Measurements from ENCODE around the gene PSMB3. TPM values are rescaled to one million over a fixed set of nuclear protein-coding genes. Genes with fewer than 3 reads are reported as not detected.

PSMB3 gene
- total and polyA plus RNA-seq, 9 of the 15 experiments (the other 6 are each of a cell fraction or from before 2014, with no cell fraction given) = 460 to 2,775 (median 574) TPM

DNA sequence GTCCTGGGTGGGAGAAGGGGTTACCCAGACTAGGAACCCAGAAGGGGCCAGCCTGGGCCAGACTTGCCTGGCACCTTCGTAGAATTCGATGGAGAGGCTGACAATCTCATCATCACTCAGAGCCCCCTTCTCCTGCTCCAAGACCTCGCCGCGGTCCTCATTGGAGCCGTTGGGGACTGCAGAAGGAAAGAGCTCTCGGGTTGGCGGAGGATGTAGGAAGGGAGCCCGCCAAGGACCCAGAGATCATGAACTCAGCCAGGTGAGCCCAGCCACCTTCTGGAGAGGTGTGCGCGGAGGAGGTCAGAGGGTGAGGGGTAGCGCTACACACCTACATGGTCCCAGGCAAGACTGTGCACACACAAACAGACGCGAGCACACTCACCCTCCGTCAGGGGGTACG lies 13.9 kb upstream of the PSMB3 start:
- Histone ChIP-seq H3K27ac (ENCODE audit: extremely low read depth, low read depth, low read length) (no peak overlapping the region), H3K27me3 (ENCODE audit: control insufficient read depth in 2 of 2, insufficient read depth in 2 of 2, low read length in 2 of 2) (no peaks in the 10 kb centered on the region), H3K9me3 (replicated peaks; ENCODE audit: control insufficient read depth, insufficient read depth, low read depth, low read length) (no peaks in the 10 kb centered on the region), H4K20me1 (replicated peaks; ENCODE audit: control insufficient read depth, insufficient read depth, low read length) (peaks cover 7% of the 10 kb centered on the region; the same call in 1 of the 2 replicates), H3K9ac (ENCODE audit: insufficient read depth in 1 of 2, low read depth in 2 of 2, low read length in 2 of 2) (no peak overlapping the region), H3K4me2 (ENCODE audit: insufficient read depth, low read length) (no peak overlapping the region), H2AFZ (ENCODE audit: low read depth, low read length) (no peak overlapping the region), H3K36me3 (ENCODE audit: control insufficient read depth, insufficient read depth, low read length) (peaks cover 65% of the 10 kb centered on the region; the same call in 2 of the 3 replicates), H3K79me2 (ENCODE audit: control insufficient read depth, insufficient read depth, low read length) (peaks cover 25% of the 10 kb centered on the region), H3K4me1 (replicated peaks in 1 of 2; ENCODE audit: control insufficient read depth in 2 of 2, insufficient read depth in 2 of 2, low read length in 2 of 2) (peaks cover 2 to 35% of the 10 kb centered on the region in 2 experiments; a peak in 3 of 5 replicates), H3K9me1 (ENCODE audit: control insufficient read depth, insufficient read depth, low read length) (peaks cover 3% of the 10 kb centered on the region), H3K4me3 (no peak overlapping the region)
- intact Hi-C loops (cut with micrococcal nuclease) = no loop called here
- in situ Hi-C loops (cut with MboI) = no loop called here
- CTCF ChIA-PET (ENCODE audit: low intra/inter-chr PET ratio) = no interaction called here
- WGBS (ENCODE audit: insufficient coverage, low coverage, missing lambda C conversion rate) = 96% methylated on average over 14 of the region's 16 CpGs
- FAIRE-seq = no peak
- TF ChIP-seq, protein P1, sequence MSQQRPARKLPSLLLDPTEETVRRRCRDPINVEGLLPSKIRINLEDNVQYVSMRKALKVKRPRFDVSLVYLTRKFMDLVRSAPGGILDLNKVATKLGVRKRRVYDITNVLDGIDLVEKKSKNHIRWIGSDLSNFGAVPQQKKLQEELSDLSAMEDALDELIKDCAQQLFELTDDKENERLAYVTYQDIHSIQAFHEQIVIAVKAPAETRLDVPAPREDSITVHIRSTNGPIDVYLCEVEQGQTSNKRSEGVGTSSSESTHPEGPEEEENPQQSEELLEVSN (IDR thresholded peaks at IDR 0.05; ENCODE audit: borderline replicate concordance in 1 of 2, extremely low read depth in 1 of 2, insufficient read depth in 1 of 2, insufficient read length in 1 of 2, low read depth in 1 of 2, low read length in 1 of 2, poor library complexity in 1 of 2, severe bottlenecking in 1 of 2) = no peak
- TF ChIP-seq POLR2G (IDR thresholded peaks at IDR 0.05; ENCODE audit: low read depth, low read length) (peak; percentile 1; the same call in 1 of the 2 replicates), ZNF324 (CRISPR knock-in tag; IDR thresholded peaks at IDR 0.05) (no peak), PML (IDR thresholded peaks at IDR 0.05; ENCODE audit: low read length) (no peak), LEF1 (IDR thresholded peaks at IDR 0.05) (no peak), ZNF584 (CRISPR knock-in tag; IDR thresholded peaks at IDR 0.05; ENCODE audit: low read depth) (no peak), ZFX (CRISPR knock-in tag; IDR thresholded peaks at IDR 0.05) (no peak), FUS (optimal IDR thresholded peaks at IDR 0.05; ENCODE audit: low read depth, low read length) (no peak)
- TF ChIP-seq, protein P2, sequence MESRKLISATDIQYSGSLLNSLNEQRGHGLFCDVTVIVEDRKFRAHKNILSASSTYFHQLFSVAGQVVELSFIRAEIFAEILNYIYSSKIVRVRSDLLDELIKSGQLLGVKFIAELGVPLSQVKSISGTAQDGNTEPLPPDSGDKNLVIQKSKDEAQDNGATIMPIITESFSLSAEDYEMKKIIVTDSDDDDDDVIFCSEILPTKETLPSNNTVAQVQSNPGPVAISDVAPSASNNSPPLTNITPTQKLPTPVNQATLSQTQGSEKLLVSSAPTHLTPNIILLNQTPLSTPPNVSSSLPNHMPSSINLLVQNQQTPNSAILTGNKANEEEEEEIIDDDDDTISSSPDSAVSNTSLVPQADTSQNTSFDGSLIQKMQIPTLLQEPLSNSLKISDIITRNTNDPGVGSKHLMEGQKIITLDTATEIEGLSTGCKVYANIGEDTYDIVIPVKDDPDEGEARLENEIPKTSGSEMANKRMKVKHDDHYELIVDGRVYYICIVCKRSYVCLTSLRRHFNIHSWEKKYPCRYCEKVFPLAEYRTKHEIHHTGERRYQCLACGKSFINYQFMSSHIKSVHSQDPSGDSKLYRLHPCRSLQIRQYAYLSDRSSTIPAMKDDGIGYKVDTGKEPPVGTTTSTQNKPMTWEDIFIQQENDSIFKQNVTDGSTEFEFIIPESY (CRISPR knock-in tag; IDR thresholded peaks at IDR 0.05) = peak; percentile 49; the same call in 1 of the 2 replicates
- DNase-seq (ENCODE audit: extremely low read depth in 1 of 4, low spot score in 3 of 4) = no peak
- POLR2A ChIA-PET = no interaction called here
- ATAC-seq = no peak
- BruUV-seq (replicated peaks) = no TSS peak

All from K562 (cell line).